ENCODE data around the gene PTPRD. TPM values are rescaled to one million over a fixed set of nuclear protein-coding genes. Genes with fewer than 3 reads are reported as not detected.

PTPRD gene
- total RNA-seq, 2 donors from 2014 or later = 97.4 to 101 TPM

GRCh38 chr9:8600914-8601680 lies 2011.7 kb downstream of the PTPRD start:
- Mint-ChIP-seq H3K27ac (no peak overlapping the region), H3K27me3 (ENCODE audit: insufficient read depth) (no peaks in the 10 kb centered on the region), H3K9me3 (no peaks in the 10 kb centered on the region), H3K4me1 (no peaks in the 10 kb centered on the region), H3K36me3 (ENCODE audit: low read depth) (peaks cover 2% of the 10 kb centered on the region), H3K4me3 (no peak overlapping the region)
- Histone ChIP-seq H3K4me3 (ENCODE audit: low read length) (no peak overlapping the region), H3K36me3 (ENCODE audit: control insufficient read depth, insufficient read depth, low read length) (no peaks in the 10 kb centered on the region), H3K4me1 (ENCODE audit: control insufficient read depth, insufficient read depth, low read length) (no peaks in the 10 kb centered on the region), H3K9ac (ENCODE audit: extremely low read depth, low read length, poor library complexity, severe bottlenecking) (no peak overlapping the region), H3K27ac (ENCODE audit: low read depth, low read length) (no peak overlapping the region), H3K9me3 (ENCODE audit: control insufficient read depth, low read length) (no peaks in the 10 kb centered on the region), H3K27me3 (ENCODE audit: control insufficient read depth, insufficient read depth, low read length, poor library complexity, severe bottlenecking) (no peaks in the 10 kb centered on the region)
- TF ChIP-seq CTCF (conservative IDR thresholded peaks at IDR 0.05) = no peak
- WGBS, 2 experiments (ENCODE audit: insufficient coverage in 1 of 2, insufficient read length in 1 of 2) = 94 to 97% methylated on average over 2 to 4 of the region's 4 CpGs
- no peak for DNase-seq

GRCh38 chr9:8599937-8600336 lies 2012.9 kb downstream of the PTPRD start:
- Histone ChIP-seq H3K9ac (ENCODE audit: extremely low read depth, low read length, poor library complexity, severe bottlenecking) (no peak overlapping the region), H3K27me3 (ENCODE audit: control insufficient read depth, insufficient read depth, low read length, poor library complexity, severe bottlenecking) (no peaks in the 10 kb centered on the region), H3K4me1 (ENCODE audit: control insufficient read depth, insufficient read depth, low read length) (no peaks in the 10 kb centered on the region), H3K9me3 (ENCODE audit: control insufficient read depth, low read length) (no peaks in the 10 kb centered on the region), H3K27ac (ENCODE audit: low read depth, low read length) (no peak overlapping the region), H3K4me3 (ENCODE audit: low read length) (no peak overlapping the region), H3K36me3 (ENCODE audit: control insufficient read depth, insufficient read depth, low read length) (no peaks in the 10 kb centered on the region)
- no peaks in the 10 kb centered on the region for H3K9me3 Mint-ChIP-seq
- DNase-seq = peak; percentile 79
- H3K4me1 Mint-ChIP-seq = no peaks in the 10 kb centered on the region
- no peak overlapping the region for H3K4me3 Mint-ChIP-seq
- peak; percentile 62 for TF ChIP-seq CTCF (conservative IDR thresholded peaks at IDR 0.05)
- peaks cover 2% of the 10 kb centered on the region for H3K36me3 Mint-ChIP-seq (ENCODE audit: low read depth)
- 89 to 92% methylated on average over 2 to 5 of the region's 5 CpGs for WGBS, 2 experiments (ENCODE audit: insufficient coverage in 1 of 2, insufficient read length in 1 of 2)
- H3K27me3 Mint-ChIP-seq (ENCODE audit: insufficient read depth) = no peaks in the 10 kb centered on the region
- H3K27ac Mint-ChIP-seq = no peak overlapping the region

- peaks cover 6% of the 10 kb centered on the region for H3K36me3 Mint-ChIP-seq (ENCODE audit: low read depth)
- WGBS, 2 experiments (ENCODE audit: insufficient coverage in 1 of 2, insufficient read length in 1 of 2) = 89 to 100% methylated on average over 1 to 4 of the region's 4 CpGs
- H3K27ac Mint-ChIP-seq = no peak overlapping the region
- TF ChIP-seq CTCF (conservative IDR thresholded peaks at IDR 0.05) = no peak
- no peaks in the 10 kb centered on the region for H3K4me1 Mint-ChIP-seq
- Histone ChIP-seq H3K9me3 (ENCODE audit: control insufficient read depth, low read length) (peaks cover 9% of the 10 kb centered on the region), H3K9ac (ENCODE audit: extremely low read depth, low read length, poor library complexity, severe bottlenecking) (no peak overlapping the region), H3K36me3 (ENCODE audit: control insufficient read depth, insufficient read depth, low read length) (no peaks in the 10 kb centered on the region), H3K4me3 (ENCODE audit: low read length) (no peak overlapping the region), H3K4me1 (ENCODE audit: control insufficient read depth, insufficient read depth, low read length) (no peaks in the 10 kb centered on the region), H3K27ac (ENCODE audit: low read depth, low read length) (no peak overlapping the region), H3K27me3 (ENCODE audit: control insufficient read depth, insufficient read depth, low read length, poor library complexity, severe bottlenecking) (no peaks in the 10 kb centered on the region)
- no peaks in the 10 kb centered on the region for H3K27me3 Mint-ChIP-seq (ENCODE audit: insufficient read depth)
- DNase-seq = peak; percentile 53
- H3K4me3 Mint-ChIP-seq = no peak overlapping the region
- H3K9me3 Mint-ChIP-seq = peaks cover 3% of the 10 kb centered on the region
Observed at GRCh38 chr9:8589476-8589875, 2023.3 kb downstream of the PTPRD start.

Measured in endodermal cell (in vitro differentiated cells).